DMS 273 (cell line): ENCODE data around the gene MAGEF1.
"Not testable (repeated sequence)": the region's sequence is repeated elsewhere in the genome, so short reads cannot be mapped to it uniquely, and the experiment has no call there.

Experiments used
- DNase-seq: peaks from one replicate; lab custom pipeline; 2025; ENCODE audit not compliant: unreplicated experiment; lab: John Stamatoyannopoulos, UW

MAGEF1 gene

GRCh38 chr3:184743248-184743647 lies 31.4 kb upstream of the MAGEF1 start:
- no peak for DNase-seq

GRCh38 chr3:184742676-184743135 lies 30.8 kb upstream of the MAGEF1 start:
- DNase-seq, result no peak

GRCh38 chr3:184741798-184742675 lies 30.2 kb upstream of the MAGEF1 start:
- DNase-seq, result peak; percentile 28

- no peak for DNase-seq
These were observed 29.3 kb upstream of the MAGEF1 start for GRCh38 chr3:184741259-184741556.

GRCh38 chr3:184740509-184741258 lies 28.8 kb upstream of the MAGEF1 start:
- DNase-seq, result no peak

- no peak for DNase-seq
These were observed 28.0 kb upstream of the MAGEF1 start for GRCh38 chr3:184739594-184740505.

GRCh38 chr3:184738982-184739381 lies 27.1 kb upstream of the MAGEF1 start:
- no peak for DNase-seq

- no peak for DNase-seq
These were observed 26.6 kb upstream of the MAGEF1 start for GRCh38 chr3:184738506-184738890.

GRCh38 chr3:184737641-184738505 lies 26.0 kb upstream of the MAGEF1 start:
- DNase-seq, result no peak

- no peak for DNase-seq
These were observed 25.2 kb upstream of the MAGEF1 start for GRCh38 chr3:184737063-184737462.

GRCh38 chr3:184734903-184735701 lies 23.2 kb upstream of the MAGEF1 start:
- DNase-seq, result no peak

- no peak for DNase-seq
These were observed 22.2 kb upstream of the MAGEF1 start for GRCh38 chr3:184733971-184734608.

GRCh38 chr3:184733181-184733580 lies 21.3 kb upstream of the MAGEF1 start:
- DNase-seq, result no peak

GRCh38 chr3:184731786-184732537 lies 20.1 kb upstream of the MAGEF1 start:
- no peak for DNase-seq

GRCh38 chr3:184730924-184731323 lies 19.1 kb upstream of the MAGEF1 start:
- DNase-seq, result no peak

- not testable (repeated sequence) for DNase-seq
These were observed 17.3 kb upstream of the MAGEF1 start for GRCh38 chr3:184729154-184729553.

GRCh38 chr3:184728010-184728527 lies 16.2 kb upstream of the MAGEF1 start:
- DNase-seq, result no peak
